Esophagus (tissue), 2 donors: ENCODE results near the gene CLIC6. TPM values are rescaled to one million over a fixed set of nuclear protein-coding genes. Genes with fewer than 3 reads are reported as not detected.
"Not testable (repeated sequence)": the region's sequence is repeated elsewhere in the genome, so short reads cannot be mapped to it uniquely, and the experiment has no call there.

Source experiments
- H3K27ac ChIP-seq, 2 donors: one replicate each; pipeline ENCODE4 v1.5.1; 2013; ENCODE audit warnings: low read depth in 2 of 2, mild to moderate bottlenecking in 2 of 2, inconsistent platforms in 1 of 2, low read length in 1 of 2, moderate library complexity in 1 of 2
- H3K27me3 ChIP-seq, 2 donors: one replicate each; pipeline ENCODE4 v1.6.1; 2013; ENCODE audit warnings: low read length in 2 of 2, control low read depth in 1 of 2, mild to moderate bottlenecking in 1 of 2; ENCODE audit not compliant: insufficient read depth in 2 of 2, control insufficient read depth in 1 of 2
- H3K36me3 ChIP-seq, 2 donors: one replicate each; pipeline ENCODE4 v1.6.1; 2013; ENCODE audit warnings: low read length in 1 of 2; ENCODE audit not compliant: control insufficient read depth in 2 of 2, insufficient read depth in 2 of 2
- H3K4me1 ChIP-seq, 2 donors: one replicate each; pipeline ENCODE4 v1.6.1; 2013; ENCODE audit warnings: low read length in 1 of 2; ENCODE audit not compliant: control insufficient read depth in 2 of 2, insufficient read depth in 2 of 2
- H3K4me3 ChIP-seq, 2 donors: one replicate each; pipeline ENCODE4 v1.5.1; 2013; ENCODE audit warnings: low read length in 2 of 2, mild to moderate bottlenecking in 2 of 2, low read depth in 1 of 2, moderate library complexity in 1 of 2
- H3K9me3 ChIP-seq, 2 donors: one replicate each; pipeline ENCODE4 v1.6.1; 2013; ENCODE audit warnings: mild to moderate bottlenecking in 2 of 2, low read depth in 1 of 2, low read length in 1 of 2, moderate library complexity in 1 of 2; ENCODE audit not compliant: control insufficient read depth in 2 of 2, insufficient read depth in 1 of 2
- WGBS, 2 donors: extraction: QIAGEN DNeasy Blood & Tissue Kit; methylation state at CpG; one replicate each; pipeline ENCODE4 v1.1.7; 2013; 5-methylcytosine and 5-hydroxymethylcytosine counted together
- polyA plus RNA-seq, 2 donors: library from polyadenylated mRNA; stranded (reverse); fragments of 200-250 nt; gene quantifications; one replicate each; pipeline ENCODE4 v1.2.3, GENCODE V29; 2013
- donor health status: healthy with polysubstance abuse.
- donor health status: Bipolar disorder and iron deficiency.

The CLIC6 gene
- polyA plus RNA-seq, 2 donors, result 0.45 to 0.68 TPM

GRCh38 chr21:34713621-34714020 is 44.8 kb downstream of the CLIC6 start:
- Histone ChIP-seq H3K27ac (no peak overlapping the region), H3K9me3 (no peaks in the 10 kb centered on the region), H3K4me1 (no peaks in the 10 kb centered on the region), H3K4me3 (no peak overlapping the region), H3K36me3 (no peaks in the 10 kb centered on the region), H3K27me3 (peaks cover 0 to 4% of the 10 kb centered on the region in 2 donors)
- 62 to 76% methylated on average over 1 of the region's 1 CpG for WGBS, 2 donors

- H3K9me3 ChIP-seq, result no peaks in the 10 kb centered on the region
- H3K4me1 ChIP-seq, result no peaks in the 10 kb centered on the region
- H3K27ac ChIP-seq, result no peak overlapping the region
- no peaks in the 10 kb centered on the region for H3K36me3 ChIP-seq
- no peak overlapping the region for H3K4me3 ChIP-seq
- peaks cover 0 to 4% of the 10 kb centered on the region in 2 donors for H3K27me3 ChIP-seq
- 84 to 89% methylated on average over 5 of the region's 5 CpGs for WGBS, 2 donors
These were observed 46.7 kb downstream of the CLIC6 start for GRCh38 chr21:34715518-34715917.

- Histone ChIP-seq H3K27me3 (peaks cover 0 to 4% of the 10 kb centered on the region in 2 donors), H3K36me3 (no peaks in the 10 kb centered on the region), H3K27ac (no peak overlapping the region), H3K4me1 (no peaks in the 10 kb centered on the region), H3K4me3 (no peak overlapping the region), H3K9me3 (no peaks in the 10 kb centered on the region)
- 86 to 87% methylated on average over 7 of the region's 7 CpGs for WGBS, 2 donors
These were observed 47.3 kb downstream of the CLIC6 start for GRCh38 chr21:34715985-34716596.

GRCh38 chr21:34718529-34718928 is 49.7 kb downstream of the CLIC6 start:
- H3K4me3 ChIP-seq, H3K36me3 ChIP-seq, H3K27ac ChIP-seq, H3K27me3 ChIP-seq, H3K9me3 ChIP-seq, H3K4me1 ChIP-seq: not testable (repeated sequence)
- WGBS, 2 donors, result 94 to 97% methylated on average over 3 of the region's 3 CpGs

- Histone ChIP-seq H3K27ac (no peak overlapping the region), H3K27me3 (no peaks in the 10 kb centered on the region), H3K9me3 (no peaks in the 10 kb centered on the region), H3K36me3 (no peaks in the 10 kb centered on the region), H3K4me3 (no peak overlapping the region), H3K4me1 (no peaks in the 10 kb centered on the region)
- 67 to 69% methylated on average over 7 of the region's 7 CpGs for WGBS, 2 donors
These were observed 54.0 kb downstream of the CLIC6 start for GRCh38 chr21:34722684-34723300.

- H3K36me3 ChIP-seq, result no peaks in the 10 kb centered on the region
- no peaks in the 10 kb centered on the region for H3K9me3 ChIP-seq
- H3K27ac ChIP-seq, result no peak overlapping the region
- 42 to 52% methylated on average over 2 of the region's 2 CpGs for WGBS, 2 donors
- H3K4me1 ChIP-seq, result no peaks in the 10 kb centered on the region
- no peaks in the 10 kb centered on the region for H3K27me3 ChIP-seq
- H3K4me3 ChIP-seq, result no peak overlapping the region
These were observed 55.5 kb downstream of the CLIC6 start for GRCh38 chr21:34724131-34724856.

GRCh38 chr21:34724857-34725195 is 56.0 kb downstream of the CLIC6 start:
- no peak overlapping the region for H3K27ac ChIP-seq
- H3K4me1 ChIP-seq, result no peaks in the 10 kb centered on the region
- H3K36me3 ChIP-seq, result no peaks in the 10 kb centered on the region
- H3K27me3 ChIP-seq, result no peaks in the 10 kb centered on the region
- 82 to 86% methylated on average over 4 of the region's 4 CpGs for WGBS, 2 donors
- H3K4me3 ChIP-seq, result no peak overlapping the region
- H3K9me3 ChIP-seq, result no peaks in the 10 kb centered on the region

- no peaks in the 10 kb centered on the region for H3K27me3 ChIP-seq
- no peaks in the 10 kb centered on the region for H3K36me3 ChIP-seq
- no peak overlapping the region for H3K27ac ChIP-seq
- H3K4me3 ChIP-seq, result no peak overlapping the region
- WGBS, 2 donors, result 69 to 71% methylated on average over 5 of the region's 5 CpGs
- no peaks in the 10 kb centered on the region for H3K4me1 ChIP-seq
- no peaks in the 10 kb centered on the region for H3K9me3 ChIP-seq
These were observed 58.0 kb downstream of the CLIC6 start for GRCh38 chr21:34726627-34727337.

GRCh38 chr21:34728479-34728878 is 59.7 kb downstream of the CLIC6 start:
- WGBS, 2 donors, result 59 to 78% methylated on average over 3 of the region's 3 CpGs
- Histone ChIP-seq H3K27ac (peak overlapping the region in 1 of 2 donors; percentile 55), H3K27me3 (no peaks in the 10 kb centered on the region), H3K4me3 (no peak overlapping the region), H3K36me3 (no peaks in the 10 kb centered on the region), H3K4me1 (peaks cover 0 to 2% of the 10 kb centered on the region in 2 donors), H3K9me3 (no peaks in the 10 kb centered on the region)
